GM12801 (cell line): ENCODE measurements around the gene PWP2.

ENCODE experiments used
- TF ChIP-seq, protein P1 (sequence below): IDR thresholded peaks from one replicate; pipeline ENCODE4 v1.5.1; 2011; ENCODE audit warnings: control low read depth; ENCODE audit not compliant: insufficient read length; ENCODE audit errors: extremely low read depth

Gene PWP2

DNA sequence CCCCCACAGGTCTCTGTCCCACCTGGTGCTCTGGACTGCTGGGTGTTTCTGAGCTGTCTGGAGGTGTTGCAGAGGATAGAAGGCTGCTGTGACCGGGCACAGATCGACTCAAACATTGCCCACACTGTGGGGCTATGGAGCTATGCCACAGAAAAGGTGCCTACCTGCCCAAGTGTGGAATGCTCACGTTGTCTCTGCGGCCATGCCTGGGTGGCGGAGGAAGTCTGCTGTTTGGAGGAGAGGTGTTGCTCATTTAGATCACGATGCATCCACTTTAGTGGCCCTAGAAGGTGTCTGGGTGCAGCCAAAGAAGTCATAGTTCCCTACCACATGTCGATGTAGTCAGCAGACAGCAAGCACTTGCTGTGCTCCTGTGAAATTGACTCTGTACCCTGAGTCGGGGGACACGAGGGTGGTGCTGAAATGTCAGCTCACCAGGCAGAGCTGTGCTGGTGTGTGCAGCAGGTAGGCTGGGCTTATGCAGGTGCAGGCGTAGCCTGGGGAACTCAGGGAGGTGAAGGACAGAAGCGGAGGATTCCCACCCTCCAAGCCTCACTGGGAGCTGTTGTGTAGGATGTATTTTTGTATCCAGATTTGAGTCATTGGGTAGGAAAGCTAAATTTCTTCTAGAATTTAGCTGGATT, 32.8 kb upstream of the PWP2 start:
- TF ChIP-seq, protein P1, sequence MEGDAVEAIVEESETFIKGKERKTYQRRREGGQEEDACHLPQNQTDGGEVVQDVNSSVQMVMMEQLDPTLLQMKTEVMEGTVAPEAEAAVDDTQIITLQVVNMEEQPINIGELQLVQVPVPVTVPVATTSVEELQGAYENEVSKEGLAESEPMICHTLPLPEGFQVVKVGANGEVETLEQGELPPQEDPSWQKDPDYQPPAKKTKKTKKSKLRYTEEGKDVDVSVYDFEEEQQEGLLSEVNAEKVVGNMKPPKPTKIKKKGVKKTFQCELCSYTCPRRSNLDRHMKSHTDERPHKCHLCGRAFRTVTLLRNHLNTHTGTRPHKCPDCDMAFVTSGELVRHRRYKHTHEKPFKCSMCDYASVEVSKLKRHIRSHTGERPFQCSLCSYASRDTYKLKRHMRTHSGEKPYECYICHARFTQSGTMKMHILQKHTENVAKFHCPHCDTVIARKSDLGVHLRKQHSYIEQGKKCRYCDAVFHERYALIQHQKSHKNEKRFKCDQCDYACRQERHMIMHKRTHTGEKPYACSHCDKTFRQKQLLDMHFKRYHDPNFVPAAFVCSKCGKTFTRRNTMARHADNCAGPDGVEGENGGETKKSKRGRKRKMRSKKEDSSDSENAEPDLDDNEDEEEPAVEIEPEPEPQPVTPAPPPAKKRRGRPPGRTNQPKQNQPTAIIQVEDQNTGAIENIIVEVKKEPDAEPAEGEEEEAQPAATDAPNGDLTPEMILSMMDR = no peak

DNA sequence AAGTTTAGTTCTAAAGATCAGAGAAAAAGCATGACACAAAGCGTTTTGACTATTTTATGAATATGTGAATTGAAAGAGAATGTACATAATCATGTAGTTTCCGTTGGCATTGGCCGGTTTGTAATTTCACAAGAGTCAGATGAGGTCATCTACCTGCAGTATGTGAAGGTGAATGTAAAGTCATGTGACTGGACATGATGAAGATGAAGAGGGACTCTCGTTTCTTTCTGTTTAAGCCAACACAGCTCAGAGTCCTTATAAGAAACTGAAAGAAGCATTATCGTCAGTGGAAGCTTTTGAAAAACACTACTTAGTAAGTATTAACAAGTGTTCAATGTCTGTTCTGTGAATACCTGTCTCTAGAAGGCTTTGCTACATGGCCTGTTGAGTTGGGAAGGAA, 30.9 kb upstream of the PWP2 start:
- TF ChIP-seq, protein P1 = no peak

DNA sequence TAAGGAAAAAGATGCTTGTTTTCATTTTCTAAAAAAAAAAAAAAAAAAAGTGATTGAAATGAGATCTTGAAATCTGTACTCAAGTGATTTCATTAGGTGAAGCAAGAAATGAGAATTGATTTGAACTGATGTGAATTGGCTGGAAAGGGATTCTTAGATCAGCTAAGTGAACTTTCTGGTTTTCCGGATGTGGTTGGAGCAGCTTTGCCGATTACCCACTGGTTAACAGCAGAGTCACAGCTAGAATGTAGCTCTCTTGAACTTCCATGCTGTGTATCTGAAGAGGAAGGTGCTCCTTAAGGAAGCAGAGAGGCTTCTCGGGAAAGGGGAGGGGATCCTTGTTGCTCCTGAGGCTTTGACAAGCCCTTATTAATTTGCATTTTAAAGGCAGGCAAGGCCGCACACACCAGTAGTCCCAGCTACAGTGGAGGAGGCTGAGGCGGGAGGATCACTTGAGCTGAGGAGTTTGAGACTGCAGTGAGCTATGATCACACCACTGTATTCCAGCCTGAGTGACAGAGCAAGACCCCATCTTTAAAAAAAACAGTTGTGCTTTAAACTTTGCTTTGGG, 28.7 kb upstream of the PWP2 start:
- TF ChIP-seq, protein P1 = no peak

DNA sequence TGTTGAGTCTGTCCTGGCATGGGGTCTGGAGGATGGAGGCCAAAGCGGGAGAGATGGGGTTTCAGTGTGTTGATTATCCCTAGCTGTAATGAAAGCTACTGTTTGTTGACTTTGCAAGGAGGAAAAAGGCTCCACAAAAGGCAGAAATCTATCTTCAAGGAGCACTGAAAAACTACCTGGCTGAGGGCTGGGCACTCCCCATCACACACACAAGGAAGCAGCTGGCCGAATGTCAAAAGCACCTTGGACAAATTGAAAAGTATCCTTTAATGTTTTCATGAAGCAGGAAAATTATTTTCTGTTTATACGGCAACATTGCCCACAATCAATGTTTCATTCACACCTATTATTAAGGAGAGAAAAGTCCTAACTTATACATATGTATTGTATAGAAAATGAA, 27.8 kb upstream of the PWP2 start:
- TF ChIP-seq, protein P1 = no peak

DNA sequence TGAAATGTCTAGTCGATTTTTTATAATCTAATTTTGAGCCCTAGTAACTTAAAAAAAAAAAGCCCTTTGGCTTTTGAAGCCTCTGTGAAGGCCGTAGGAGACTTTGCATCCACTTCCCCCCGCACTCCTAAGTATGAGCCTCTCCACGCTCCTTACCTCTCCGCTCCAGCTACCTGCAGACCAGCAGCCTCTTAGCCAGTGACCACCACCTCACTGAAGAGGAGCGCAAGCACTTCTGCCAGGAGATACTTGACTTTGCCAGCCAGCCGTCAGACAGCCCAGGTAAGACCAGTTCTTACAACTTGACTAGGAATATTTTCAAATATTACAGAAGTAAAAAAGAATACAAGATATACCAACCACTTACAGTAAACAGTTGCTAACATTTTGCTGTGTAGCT, 27.4 kb upstream of the PWP2 start:
- TF ChIP-seq, protein P1 = no peak

DNA sequence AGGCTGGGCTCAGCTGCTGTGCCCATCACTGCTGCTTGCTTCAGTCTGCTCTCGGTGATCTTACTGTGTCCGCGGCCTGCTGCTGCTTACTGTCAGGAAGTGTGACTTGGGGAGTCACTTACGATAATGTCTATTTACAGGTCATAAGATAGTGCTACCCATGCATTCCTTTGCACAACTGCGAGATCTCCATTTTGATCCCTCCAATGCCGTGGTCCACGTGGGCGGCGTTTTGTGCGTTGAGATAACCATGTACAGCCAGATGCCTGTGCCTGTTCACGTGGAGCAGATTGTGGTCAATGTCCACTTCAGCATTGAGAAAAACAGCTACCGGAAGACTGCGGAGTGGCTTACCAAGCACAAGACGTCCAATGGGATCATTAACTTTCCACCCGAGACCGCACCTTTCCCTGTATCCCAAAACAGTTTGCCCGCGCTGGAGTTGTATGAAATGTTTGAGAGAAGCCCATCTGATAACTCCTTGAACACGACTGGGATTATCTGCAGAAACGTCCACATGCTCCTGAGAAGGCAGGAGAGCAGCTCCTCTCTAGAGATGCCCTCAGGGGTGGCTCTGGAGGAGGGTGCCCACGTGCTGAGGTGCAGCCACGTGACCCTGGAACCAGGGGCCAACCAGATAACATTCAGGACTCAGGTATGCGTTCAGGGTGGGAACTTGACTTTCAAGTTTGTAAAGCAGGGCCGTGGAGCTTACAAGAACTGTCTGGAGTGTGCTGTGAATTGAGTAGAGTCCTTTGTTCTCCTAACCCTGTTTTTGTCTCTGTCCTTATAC, 24.4 kb upstream of the PWP2 start:
- TF ChIP-seq, protein P1 = no peak

DNA sequence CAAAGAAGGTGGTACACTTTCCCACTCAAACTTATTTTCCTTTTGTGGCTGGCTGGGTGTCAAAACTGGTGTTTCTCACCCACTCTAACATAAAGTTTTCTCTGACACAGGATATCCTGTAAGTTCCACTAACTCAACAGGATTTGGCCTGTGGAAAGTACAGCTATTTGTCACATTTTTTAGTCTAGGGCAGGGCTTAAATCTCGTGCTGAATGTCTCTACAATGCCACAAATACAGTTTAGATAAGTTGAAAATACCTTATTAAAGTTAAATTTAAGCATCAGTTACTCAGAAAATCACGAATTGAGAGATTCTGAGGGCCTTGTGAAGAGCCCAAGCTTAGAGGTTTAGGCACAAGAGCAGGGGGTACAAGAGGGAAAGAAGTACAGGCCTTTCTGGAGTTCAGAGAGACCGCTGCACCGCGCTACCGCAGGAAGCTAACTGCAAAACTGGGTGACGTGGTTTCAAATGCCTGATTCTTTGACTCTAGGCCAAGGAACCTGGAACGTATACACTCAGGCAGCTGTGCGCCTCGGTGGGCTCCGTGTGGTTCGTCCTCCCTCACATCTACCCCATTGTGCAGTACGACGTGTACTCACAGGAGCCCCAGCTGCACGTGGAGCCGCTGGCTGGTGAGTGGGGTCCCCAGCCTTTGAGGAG, 23.4 kb upstream of the PWP2 start:
- TF ChIP-seq, protein P1 = no peak
